NB4 (cell line): Measurements from ENCODE around the gene ARHGAP24.

ENCODE experiments used
- POLR2A ChIP-seq: IDR thresholded peaks from 2 replicates; pipeline ENCODE4 v1.6.1; 2011; ENCODE audit warnings: mild to moderate bottlenecking; ENCODE audit not compliant: insufficient read length; ENCODE audit errors: extremely low read depth
- TF ChIP-seq, protein P1 (sequence below): IDR thresholded peaks from one replicate; pipeline ENCODE4 v1.5.1; 2012; ENCODE audit warnings: low read depth, low read length
- TF ChIP-seq, protein P2 (sequence below): IDR thresholded peaks from 2 replicates; pipeline ENCODE4 v1.6.1; 2011; ENCODE audit warnings: low read depth, low read length

DNA sequence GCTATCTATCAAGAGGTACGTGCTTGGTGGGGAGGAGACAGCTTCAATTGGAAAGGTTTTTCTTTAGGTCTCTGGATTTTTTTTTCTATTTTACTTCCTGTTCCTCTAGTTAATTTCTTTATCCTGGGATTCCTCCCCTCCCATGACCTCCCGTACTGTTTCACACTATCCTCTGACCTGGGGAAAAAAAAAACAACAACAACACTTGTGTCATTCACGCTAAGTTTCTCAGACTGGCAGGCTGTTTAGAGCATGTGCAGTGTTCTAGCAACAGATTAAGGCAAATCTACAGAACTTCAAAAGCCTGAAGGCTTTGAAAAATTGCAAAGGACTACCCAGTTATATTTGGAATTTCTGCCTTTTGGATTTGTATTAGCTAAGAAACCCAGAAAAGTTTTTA is 358.4 kb downstream of the ARHGAP24 start:
- TF ChIP-seq, protein P1, sequence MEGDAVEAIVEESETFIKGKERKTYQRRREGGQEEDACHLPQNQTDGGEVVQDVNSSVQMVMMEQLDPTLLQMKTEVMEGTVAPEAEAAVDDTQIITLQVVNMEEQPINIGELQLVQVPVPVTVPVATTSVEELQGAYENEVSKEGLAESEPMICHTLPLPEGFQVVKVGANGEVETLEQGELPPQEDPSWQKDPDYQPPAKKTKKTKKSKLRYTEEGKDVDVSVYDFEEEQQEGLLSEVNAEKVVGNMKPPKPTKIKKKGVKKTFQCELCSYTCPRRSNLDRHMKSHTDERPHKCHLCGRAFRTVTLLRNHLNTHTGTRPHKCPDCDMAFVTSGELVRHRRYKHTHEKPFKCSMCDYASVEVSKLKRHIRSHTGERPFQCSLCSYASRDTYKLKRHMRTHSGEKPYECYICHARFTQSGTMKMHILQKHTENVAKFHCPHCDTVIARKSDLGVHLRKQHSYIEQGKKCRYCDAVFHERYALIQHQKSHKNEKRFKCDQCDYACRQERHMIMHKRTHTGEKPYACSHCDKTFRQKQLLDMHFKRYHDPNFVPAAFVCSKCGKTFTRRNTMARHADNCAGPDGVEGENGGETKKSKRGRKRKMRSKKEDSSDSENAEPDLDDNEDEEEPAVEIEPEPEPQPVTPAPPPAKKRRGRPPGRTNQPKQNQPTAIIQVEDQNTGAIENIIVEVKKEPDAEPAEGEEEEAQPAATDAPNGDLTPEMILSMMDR, result no peak
- no peak for TF ChIP-seq POLR2A
- TF ChIP-seq, protein P2, sequence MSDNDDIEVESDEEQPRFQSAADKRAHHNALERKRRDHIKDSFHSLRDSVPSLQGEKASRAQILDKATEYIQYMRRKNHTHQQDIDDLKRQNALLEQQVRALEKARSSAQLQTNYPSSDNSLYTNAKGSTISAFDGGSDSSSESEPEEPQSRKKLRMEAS, result no peak
